Erythroblast (primary cell): ENCODE results near the gene NSRP1.

Source experiments
- GATA1 ChIP-seq: IDR thresholded peaks from 2 replicates; pipeline ENCODE4 v1.6.1; 2011; ENCODE audit warnings: low read depth, mild to moderate bottlenecking, control low read depth, low read length, moderate library complexity
- POLR2A ChIP-seq: IDR thresholded peaks from 2 replicates; pipeline ENCODE4 v1.6.1; 2011; ENCODE audit warnings: mild to moderate bottlenecking, low read length

DNA sequence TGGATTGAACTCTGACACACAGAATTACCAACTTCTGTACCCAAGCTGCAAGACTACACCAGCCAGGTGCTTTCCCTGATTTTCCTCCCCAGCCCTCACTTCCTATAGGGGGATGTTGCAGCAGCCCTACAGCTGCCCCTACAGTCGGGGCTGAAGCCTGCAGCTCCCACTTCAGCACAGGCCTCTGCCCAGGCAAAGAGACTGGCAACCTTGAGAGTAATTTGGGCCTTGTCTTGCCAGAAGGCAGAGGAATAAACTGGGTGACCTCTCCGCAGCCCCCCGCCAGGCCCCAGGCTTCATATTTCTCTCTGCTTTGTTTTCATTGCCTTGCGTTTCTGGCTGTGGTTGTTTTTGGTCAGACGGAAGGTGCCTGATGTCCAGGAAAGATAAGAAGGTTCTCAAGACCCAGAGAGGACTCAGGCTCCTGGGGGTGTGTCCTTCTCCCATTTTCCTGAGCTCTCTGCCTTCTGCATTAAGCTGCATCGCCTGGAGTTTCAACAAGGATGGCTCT is 86.9 kb downstream of the NSRP1 start:
- TF ChIP-seq POLR2A (no peak), GATA1 (no peak)
